NCI-H2081 treated with DMSO at 0.1 percent for 48 hours (cell line): Measurements from ENCODE around the gene SLC26A4.
"Not testable (repeated sequence)": the region's sequence is repeated elsewhere in the genome, so short reads cannot be mapped to it uniquely, and the experiment has no call there.

Experiments used
- DNase-seq: peaks from one replicate; lab custom pipeline; 2025; lab: John Stamatoyannopoulos, UW

The SLC26A4 gene

GRCh38 chr7:107660381-107661080 lies at the start of gene SLC26A4:
TSS of gene SLC26A4 (plus strand) at chr7:107660828. CDS start at chr7:107661642, 814 bp downstream.
- DNase-seq: no peak

GRCh38 chr7:107613439-107613838 lies 47.2 kb upstream of the SLC26A4 start:
- DNase-seq: no peak

- no peak for DNase-seq
Observed at GRCh38 chr7:107613948-107614347, 46.7 kb upstream of the SLC26A4 start.

GRCh38 chr7:107614425-107614824 lies 46.2 kb upstream of the SLC26A4 start:
- no peak for DNase-seq

- DNase-seq: no peak
Observed at GRCh38 chr7:107615910-107616680, 44.5 kb upstream of the SLC26A4 start.

- no peak for DNase-seq
Observed at GRCh38 chr7:107622429-107622828, 38.2 kb upstream of the SLC26A4 start.

- DNase-seq: no peak
Observed at GRCh38 chr7:107622894-107623293, 37.7 kb upstream of the SLC26A4 start.

- no peak for DNase-seq
Observed at GRCh38 chr7:107627002-107627401, 33.6 kb upstream of the SLC26A4 start.

- DNase-seq: no peak
Observed at GRCh38 chr7:107628461-107629064, 32.1 kb upstream of the SLC26A4 start.

- no peak for DNase-seq
Observed at GRCh38 chr7:107630342-107630741, 30.3 kb upstream of the SLC26A4 start.

GRCh38 chr7:107631588-107632491 lies 28.8 kb upstream of the SLC26A4 start:
- DNase-seq: no peak

- DNase-seq: no peak
Observed at GRCh38 chr7:107632492-107632865, 28.1 kb upstream of the SLC26A4 start.

GRCh38 chr7:107638594-107638993 lies 22.0 kb upstream of the SLC26A4 start:
- DNase-seq: no peak

GRCh38 chr7:107639070-107639469 lies 21.6 kb upstream of the SLC26A4 start:
- DNase-seq: not testable (repeated sequence)

- no peak for DNase-seq
Observed at GRCh38 chr7:107641676-107642075, 19.0 kb upstream of the SLC26A4 start.

GRCh38 chr7:107642501-107642900 lies 18.1 kb upstream of the SLC26A4 start:
- DNase-seq: no peak

GRCh38 chr7:107643407-107643806 lies 17.2 kb upstream of the SLC26A4 start:
- DNase-seq: no peak

GRCh38 chr7:107643938-107644308 lies 16.7 kb upstream of the SLC26A4 start:
- DNase-seq: no peak

GRCh38 chr7:107644309-107644974 lies 16.2 kb upstream of the SLC26A4 start:
- DNase-seq: no peak

- DNase-seq: no peak
Observed at GRCh38 chr7:107652642-107653041, 8.0 kb upstream of the SLC26A4 start.

GRCh38 chr7:107658467-107658866 lies 2.2 kb upstream of the SLC26A4 start:
- no peak for DNase-seq

- DNase-seq: no peak
Observed at GRCh38 chr7:107659666-107660065, 962 bp upstream of the SLC26A4 start.
